NCI-H748 (cell line): Measurements from ENCODE around the gene PRSS1.
"Not testable (repeated sequence)": the region's sequence is repeated elsewhere in the genome, so short reads cannot be mapped to it uniquely, and the experiment has no call there.

Experiments
- DNase-seq: peaks from one replicate; lab custom pipeline; 2025; ENCODE audit not compliant: unreplicated experiment; lab: John Stamatoyannopoulos, UW

Gene PRSS1

GRCh38 chr7:142749218-142749993, at the start of gene PRSS1:
Gene PRSS1, plus strand, starts transcription at chr7:142749472. Its CDS starts 13 bp downstream, at chr7:142749485.
- DNase-seq: no peak

- not testable (repeated sequence) for DNase-seq
These were observed 48.3 kb upstream of the PRSS1 start for GRCh38 chr7:142700935-142701334.

- no peak for DNase-seq
These were observed 45.5 kb upstream of the PRSS1 start for GRCh38 chr7:142703655-142704305.

DNA sequence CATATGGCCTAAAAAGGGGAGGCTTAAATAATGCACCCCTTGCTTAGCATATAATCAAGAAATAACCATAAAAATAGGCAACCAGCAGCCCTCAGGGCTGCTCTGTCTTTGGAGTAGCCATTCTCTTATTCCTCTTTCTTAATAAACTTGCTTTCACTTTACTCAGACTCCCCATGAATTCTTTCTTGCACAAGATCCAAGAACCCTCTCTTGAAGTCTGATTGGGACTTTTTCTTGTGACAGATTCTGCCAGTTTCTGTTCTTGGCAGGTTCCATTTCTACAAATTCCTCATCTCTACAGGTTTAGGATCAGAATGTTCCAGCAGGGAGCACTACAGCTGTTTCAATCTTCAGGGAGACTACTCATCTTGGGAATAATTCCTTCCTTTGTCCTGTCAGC, 40.5 kb upstream of the PRSS1 start:
- not testable (repeated sequence) for DNase-seq

DNA sequence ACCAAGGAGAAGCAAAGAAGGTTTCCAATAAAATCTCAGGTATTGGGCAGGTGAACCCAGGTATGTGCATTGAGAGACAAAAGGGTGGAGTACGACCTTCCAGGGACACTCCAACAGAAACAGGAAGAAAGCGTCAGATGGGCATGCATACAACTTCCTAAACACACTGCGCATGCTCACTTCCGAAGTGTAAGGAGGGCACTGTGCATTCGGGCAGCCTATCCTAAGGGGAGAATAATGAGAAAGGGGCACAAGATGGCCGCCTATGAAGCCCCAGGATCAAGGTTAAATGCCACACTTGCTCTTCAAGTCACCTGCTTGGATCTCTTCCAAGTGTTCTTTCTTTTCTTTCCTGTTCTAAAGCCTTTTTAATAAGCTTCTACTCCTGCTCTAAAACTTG, 39.4 kb upstream of the PRSS1 start:
- no peak for DNase-seq

DNA sequence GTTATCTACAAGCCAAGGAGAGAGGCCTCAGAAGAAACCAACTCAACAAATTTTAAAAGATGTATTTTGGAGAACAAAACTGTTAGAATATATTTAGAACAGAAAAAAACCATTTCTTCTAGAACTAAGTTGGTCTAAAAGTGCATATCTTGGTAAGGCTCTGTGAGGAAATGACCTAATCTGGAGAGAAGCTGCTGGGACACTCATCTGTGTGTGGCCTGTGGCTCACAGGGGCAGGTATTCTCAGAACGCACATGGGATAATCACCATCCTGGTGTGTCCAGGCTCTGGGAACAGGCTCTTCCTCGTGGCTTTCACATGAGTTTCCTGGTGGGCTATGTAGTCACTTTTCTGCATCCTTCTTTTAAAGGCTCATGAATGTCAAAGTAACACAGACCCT, 38.1 kb upstream of the PRSS1 start:
- no peak for DNase-seq

DNA sequence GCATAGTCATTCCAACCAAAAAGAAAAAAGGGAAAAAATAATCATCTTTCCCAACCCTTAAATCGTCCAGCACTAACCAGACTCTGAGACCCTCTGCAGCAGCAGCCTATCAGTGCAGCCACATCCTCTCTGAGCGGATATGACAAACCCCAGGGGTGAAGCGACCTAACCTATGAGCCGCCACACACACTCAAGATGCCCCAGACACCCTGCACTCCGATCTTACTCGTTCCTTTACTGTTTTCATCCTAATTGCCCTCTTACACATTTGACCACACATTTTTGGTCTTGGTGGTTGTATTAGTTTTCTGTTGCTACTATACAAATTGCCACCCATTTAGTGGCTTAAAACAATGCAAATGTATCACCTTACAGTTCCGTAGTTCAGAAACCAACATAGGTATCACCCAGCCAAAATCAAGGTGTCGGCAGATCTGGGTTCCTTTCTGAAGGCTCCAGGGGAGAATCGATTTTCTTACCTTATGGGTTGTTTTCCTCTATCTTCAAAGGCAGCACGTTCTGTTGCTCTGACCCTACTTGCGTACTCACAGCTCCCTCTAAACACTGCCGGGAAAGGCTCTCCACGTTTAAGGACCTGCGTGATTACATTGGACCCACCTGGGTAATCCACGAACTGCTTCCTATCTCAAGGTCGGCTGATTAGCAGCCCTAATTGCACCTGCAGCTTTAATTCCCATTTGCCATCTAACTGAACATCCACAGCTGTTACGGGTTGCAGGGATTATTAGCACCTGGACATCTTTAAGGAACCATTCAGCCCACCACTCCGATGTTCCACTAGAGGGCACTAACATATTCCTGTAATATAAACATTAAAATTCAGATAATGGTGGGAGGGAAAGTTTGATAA, 37.3 kb upstream of the PRSS1 start:
- peak; percentile 84 for DNase-seq

DNA sequence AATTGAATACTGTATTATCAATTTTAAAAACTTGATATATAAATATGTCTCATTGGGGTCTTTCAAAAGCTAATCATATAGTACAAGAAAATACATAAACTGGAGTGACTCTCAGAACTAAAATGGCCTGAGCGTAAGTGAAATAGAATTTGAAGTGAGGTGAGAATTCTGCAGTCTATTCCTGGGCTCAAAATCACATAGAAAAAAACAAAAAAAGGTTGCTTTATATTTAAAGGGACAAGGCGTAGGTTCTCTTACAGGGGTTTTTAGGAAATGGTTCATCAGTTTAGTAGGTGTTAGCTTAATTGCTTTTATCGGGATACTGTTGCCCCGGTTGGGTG, 36.7 kb upstream of the PRSS1 start:
- no peak for DNase-seq

- DNase-seq: no peak
These were observed 34.9 kb upstream of the PRSS1 start for GRCh38 chr7:142714375-142714774.

DNA sequence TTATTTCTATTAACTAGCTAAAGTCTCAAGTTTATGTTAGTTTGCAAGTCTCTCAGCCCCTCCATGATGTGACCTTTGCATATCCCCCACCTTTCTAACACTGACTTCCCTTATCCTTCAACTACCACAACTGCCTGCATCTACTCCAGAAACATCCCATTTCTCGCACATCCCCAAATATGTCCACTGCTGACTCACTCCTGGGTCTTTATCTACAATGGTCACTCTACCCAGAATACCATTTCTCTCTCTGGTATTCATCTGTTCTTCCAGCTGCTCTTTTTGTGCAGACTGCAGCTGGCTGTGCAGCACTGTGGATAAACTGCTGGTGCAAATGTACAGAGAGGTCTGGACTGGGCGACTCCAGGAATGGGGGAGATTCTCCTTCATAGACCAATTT, 32.7 kb upstream of the PRSS1 start:
- no peak for DNase-seq

- no peak for DNase-seq
These were observed 31.8 kb upstream of the PRSS1 start for GRCh38 chr7:142717453-142717852.

DNA sequence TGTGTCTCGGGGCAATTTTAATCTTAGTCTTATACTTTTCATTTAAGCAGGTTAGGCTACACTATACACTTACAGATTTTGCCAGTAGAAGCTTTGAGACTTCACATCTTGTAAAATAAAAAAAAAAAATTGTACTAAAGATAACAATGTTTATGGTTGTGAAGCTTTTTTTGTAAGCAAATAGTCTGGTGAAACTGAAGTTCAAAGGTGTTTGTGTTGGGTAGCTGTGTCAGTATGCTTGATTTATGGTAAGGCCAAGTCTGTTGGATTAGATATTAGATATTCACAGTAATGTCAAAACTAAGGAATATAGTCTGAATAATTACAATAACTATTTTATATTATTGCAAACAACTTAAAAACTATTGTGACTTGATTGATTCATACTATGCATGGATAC, 31.0 kb upstream of the PRSS1 start:
- no peak for DNase-seq

DNA sequence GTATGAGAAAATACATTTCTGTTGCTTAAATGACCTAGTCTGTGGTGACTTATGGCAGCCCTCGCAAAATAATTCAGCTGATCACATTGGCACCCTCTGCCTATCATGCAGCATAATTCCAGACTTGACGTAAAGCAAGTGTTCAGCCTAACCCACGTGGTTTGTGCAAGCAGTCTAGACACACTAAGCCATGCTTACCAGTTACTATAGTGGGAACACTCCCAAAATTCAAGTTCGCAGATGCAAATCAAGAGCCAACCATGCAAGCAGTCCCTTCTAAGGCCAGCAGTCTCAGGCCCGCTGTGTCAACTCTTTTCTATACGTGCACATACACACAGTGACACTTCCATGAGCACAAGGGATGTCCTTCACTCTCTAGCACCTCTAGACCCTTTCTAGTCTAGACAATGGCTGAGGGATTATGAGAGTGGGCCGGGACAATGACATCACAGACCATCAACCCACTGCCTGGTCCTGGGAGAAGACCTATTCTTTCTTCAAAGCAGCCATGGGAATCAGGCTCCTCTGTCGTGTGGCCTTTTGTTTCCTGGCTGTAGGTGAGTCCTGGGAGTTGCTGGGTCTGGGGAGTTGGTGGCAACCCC, 29.0 kb upstream of the PRSS1 start:
- no peak for DNase-seq

DNA sequence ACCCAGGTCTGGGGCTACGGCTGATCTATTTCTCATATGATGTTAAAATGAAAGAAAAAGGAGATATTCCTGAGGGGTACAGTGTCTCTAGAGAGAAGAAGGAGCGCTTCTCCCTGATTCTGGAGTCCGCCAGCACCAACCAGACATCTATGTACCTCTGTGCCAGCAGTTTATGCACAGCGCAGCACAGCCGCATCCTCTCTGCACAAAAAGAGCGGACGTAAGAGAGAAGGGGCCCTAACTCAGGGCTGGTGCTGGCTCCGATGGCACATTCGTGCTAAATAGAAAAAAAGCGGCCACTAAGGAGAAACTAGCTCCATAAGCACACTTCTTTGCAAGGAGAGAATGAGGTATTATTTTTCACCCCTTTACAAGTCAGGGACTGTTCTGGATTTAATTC, 28.3 kb upstream of the PRSS1 start:
- no peak for DNase-seq

DNA sequence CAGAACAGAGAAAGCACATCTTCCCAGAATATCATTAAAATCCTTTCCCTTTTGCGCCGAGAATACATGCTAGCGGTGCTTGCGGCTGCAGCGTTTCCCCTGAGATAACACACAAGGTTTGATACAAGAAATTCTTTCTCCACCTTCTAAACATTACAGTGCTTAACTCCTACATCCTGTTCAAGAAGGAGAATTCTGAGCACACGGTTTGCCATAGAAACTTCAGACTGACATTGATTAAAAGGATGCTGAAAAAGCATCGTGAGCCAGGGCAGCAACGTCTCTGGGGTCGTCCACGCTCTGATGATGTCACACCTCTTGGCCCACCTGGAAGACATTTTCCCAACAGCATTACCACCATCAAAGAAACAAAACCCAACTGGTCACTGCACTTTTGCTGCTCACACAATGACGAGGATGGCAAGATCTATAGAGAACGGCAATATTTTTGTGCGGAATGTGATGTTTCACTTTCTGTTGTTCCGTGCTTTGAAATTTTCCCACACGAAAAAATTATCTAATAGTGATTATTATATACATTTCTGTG, 27.0 kb upstream of the PRSS1 start:
- no peak for DNase-seq

DNA sequence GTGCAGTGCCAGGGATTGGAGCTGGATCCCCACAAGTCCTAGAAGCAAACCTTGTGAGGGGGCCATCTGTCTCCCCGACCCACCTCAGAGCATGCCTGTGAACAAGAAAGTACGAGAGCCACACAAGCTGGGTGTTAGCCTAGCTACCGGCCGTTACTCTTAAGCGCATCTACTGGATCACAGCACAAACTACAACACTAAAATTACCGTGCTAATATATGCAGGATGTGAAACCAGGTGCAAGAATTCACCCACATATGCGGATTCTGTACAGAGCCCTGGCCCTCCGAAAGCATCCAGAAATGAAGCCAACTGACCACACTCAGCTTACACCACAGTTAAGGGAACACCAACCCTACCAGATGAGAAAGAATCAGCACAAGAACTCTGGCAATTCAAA, 16.0 kb upstream of the PRSS1 start:
- no peak for DNase-seq

DNA sequence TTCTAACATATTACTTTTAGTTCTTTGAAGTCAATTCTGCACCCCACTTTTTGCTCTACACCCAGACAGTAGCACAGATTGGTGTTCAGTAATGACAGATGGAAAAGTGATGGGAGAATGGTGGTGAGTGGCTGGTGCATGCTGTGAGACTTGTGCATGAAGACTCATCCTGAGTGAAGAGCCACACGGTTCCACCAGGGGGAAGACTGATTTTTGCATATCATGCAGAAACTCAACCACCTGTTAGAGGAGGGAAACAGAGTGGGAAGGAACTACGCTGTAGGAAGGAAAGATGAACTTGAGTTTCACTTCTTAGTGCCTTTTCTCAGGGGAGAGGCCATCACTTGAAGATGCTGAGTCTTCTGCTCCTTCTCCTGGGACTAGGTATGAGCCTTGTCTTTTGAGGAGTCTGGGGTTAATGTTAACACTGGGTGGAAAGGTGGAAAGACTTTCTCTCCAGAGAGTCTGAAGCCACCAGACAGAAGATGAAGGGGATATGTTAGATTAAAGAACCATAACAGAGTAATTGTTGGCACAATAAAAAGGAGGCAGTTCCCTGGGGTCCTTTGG, 9.3 kb upstream of the PRSS1 start:
- no peak for DNase-seq

GRCh38 chr7:142740786-142741185, 8.5 kb upstream of the PRSS1 start:
- DNase-seq: no peak

- DNase-seq: not testable (repeated sequence)
These were observed 7.3 kb upstream of the PRSS1 start for GRCh38 chr7:142741932-142742331.

GRCh38 chr7:142745091-142745635, 4.1 kb upstream of the PRSS1 start:
- DNase-seq: no peak

DNA sequence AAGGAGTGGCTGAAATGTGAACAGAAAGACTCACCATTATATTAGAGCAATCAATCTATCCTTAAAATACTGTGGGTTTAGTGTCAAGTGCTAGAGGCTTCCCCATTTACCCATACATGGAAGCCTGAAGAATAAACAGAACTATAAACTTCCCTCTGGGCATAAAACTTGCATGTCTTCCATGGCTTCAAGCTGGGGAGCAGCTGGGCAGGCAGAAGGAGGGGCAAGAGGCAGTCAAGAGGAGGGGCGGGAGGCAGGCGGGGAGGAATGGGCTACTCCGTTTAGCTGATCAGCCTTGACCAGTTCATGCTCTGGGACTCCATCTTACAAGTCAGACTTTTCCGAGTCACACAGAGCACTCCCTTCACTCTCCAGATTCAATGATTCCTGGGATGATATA, 3.5 kb upstream of the PRSS1 start:
- DNase-seq: no peak
